HG02763 (cell line): ENCODE results near the gene ELOVL6.

Experiments used
- ATAC-seq: cut with Tn5 transposase; IDR thresholded peaks from one replicate; pipeline ENCODE4 v1.9.1; 2021; ENCODE audit warnings: mild to moderate bottlenecking, moderate library complexity; ENCODE audit not compliant: unreplicated experiment

Gene ELOVL6

DNA sequence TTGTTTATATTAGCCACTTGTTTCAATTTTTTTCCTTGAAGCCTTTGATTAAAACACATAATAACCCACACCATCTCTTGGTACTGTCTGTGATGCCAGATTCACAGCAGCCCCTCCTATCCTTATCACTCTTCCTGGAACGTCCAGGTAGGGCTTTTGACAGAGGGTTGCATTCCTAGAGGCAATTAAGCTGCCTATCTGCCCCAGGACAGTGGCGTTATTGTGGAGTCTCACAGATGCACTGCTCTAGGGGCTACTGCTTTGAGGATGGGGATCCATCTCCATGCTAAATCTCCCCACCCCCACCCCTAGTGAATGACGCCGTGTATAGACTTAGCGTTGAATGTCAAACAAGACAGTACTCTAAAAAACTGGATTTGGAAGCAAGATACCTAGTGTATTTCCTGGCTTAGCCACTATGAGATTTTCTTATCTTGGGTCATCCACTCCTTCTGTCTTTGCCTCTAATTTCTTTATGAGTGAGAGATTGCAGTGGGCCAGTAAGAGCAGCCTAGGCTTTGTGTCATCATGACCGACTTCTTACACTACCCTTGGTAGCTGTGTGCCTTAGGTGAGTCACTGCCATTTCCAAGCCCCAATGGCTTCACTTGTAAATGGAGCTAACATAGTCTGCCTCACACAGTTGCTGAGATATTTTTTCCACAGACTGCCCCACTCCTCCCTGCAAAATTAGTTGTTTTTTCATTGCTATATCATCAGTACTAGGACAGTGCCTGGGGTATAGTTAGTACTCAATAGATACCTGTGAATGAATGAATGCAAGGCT is 194.8 kb downstream of the ELOVL6 start:
- ATAC-seq, result no peak

DNA sequence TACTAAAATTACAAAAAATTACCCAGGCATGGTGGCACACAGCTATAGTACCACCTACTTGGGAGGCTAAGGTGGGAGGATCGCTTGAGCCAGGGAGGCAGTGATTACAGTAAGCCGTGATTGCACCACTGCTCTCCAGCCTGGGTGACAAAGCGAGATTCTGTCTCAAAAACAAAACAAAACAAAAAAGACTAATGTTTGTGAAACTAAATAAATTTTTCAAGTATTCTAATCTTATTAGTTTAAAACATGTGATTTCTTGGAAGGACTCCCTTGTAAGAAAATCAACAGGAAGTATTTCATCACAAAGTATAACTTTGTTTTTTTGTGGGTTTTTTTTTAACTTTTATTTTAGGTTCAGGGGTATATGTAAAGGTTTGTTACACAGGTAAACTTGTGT is 196.1 kb downstream of the ELOVL6 start:
- ATAC-seq, result no peak

DNA sequence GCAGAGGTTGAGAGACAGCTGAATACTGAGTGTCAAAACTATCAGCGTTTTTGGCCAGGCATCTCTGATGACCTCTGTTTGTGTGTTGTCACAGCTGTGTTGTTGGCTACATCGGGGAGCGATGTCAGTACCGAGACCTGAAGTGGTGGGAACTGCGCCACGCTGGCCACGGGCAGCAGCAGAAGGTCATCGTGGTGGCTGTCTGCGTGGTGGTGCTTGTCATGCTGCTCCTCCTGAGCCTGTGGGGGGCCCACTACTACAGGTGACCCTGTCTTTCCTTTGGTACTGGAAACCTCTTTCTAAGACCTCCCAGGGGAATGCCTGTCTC is 198.9 kb downstream of the ELOVL6 start:
- ATAC-seq, result no peak

DNA sequence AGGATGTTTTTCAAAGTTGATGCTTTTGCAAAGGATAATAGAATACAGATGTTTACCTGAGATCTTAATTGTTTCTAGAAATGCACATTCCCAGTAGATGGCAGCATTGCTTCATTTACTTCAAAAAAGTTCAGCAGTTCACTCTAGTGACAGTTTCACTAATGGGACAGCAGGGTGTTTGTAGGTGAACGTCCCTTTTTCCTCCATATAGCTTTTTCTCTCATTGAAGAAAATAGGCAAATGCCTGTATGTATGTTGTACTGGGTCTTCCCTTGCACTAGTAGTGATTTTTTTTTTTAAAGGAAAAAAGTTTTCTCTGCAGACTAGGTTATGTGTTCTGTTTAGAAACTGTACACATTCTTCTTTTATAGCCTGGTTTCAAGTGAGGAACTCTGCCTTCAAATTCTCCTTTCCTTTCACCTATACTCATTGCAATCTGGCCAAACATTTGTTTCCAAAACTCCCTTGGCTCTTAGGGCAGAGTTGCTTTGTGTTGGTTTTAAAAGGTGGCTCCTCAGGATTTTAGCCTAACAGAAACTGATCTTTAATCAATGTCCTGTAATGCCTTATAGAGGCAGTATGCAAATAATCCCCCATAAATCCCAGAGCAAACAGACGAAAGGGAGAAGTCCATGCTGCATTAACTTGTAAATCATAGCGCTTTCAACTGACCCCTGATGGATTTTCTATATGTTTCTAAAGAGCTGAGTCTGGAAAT is 199.4 kb downstream of the ELOVL6 start:
- peak; percentile 48 for ATAC-seq

DNA sequence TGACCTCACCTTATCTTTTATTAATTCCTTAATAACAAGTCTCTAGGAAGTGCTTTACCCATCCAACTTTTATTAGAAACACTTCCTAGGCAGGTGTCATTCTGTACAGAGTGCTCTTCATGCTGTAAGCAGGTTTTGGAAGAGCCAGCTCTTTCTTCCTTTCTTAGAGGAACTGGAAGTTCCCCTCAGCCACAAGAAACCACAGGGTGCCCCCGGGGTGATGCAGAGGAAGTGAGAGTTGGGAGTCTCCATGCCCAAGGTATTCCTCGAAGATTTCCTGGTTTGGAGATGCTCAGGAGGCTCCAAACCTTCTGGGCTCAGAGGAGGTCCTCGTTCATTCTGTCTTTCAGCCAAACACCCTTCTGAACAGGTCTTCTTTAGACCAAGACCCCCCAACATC is 201.9 kb downstream of the ELOVL6 start:
- no peak for ATAC-seq
